Measurements from ENCODE around the gene SDSL. TPM values are rescaled to one million over a fixed set of nuclear protein-coding genes. Genes with fewer than 3 reads are reported as not detected.
A peak's percentile ranks its signal among the peaks of the same experiment; 100 is the strongest.

Gene SDSL
- total and polyA plus RNA-seq, 2 of the 13 experiments (the other 11 are each of a cell fraction or from before 2014, with no cell fraction given), result 1.2 to 1.7 TPM

GRCh38 chr12:113418213-113418879, 3.8 kb upstream of the SDSL start (continued):
- TF ChIP-seq, protein P1, sequence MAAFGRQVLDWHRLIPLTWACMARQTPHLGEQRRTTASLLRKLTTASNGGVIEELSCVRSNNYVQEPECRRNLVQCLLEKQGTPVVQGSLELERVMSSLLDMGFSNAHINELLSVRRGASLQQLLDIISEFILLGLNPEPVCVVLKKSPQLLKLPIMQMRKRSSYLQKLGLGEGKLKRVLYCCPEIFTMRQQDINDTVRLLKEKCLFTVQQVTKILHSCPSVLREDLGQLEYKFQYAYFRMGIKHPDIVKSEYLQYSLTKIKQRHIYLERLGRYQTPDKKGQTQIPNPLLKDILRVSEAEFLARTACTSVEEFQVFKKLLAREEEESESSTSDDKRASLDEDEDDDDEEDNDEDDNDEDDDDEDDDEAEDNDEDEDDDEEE (CRISPR knock-in tag; IDR thresholded peaks at IDR 0.05), result no peak
- TF ChIP-seq ETV5 (CRISPR knock-in tag; IDR thresholded peaks at IDR 0.05; ENCODE audit: borderline replicate concordance) (no peak), KLF11 (CRISPR knock-in tag; IDR thresholded peaks at IDR 0.05) (no peak), NFYB (CRISPR knock-in tag; IDR thresholded peaks at IDR 0.05) (no peak), NR1H2 (CRISPR knock-in tag; IDR thresholded peaks at IDR 0.05; ENCODE audit: borderline replicate concordance, low read depth) (no peak), RFX5 (IDR thresholded peaks at IDR 0.05; ENCODE audit: low read depth, low read length) (0 out of 2 replicates have a peak, but pooled peaks have one; percentile 10), ZNF205 (CRISPR knock-in tag; IDR thresholded peaks at IDR 0.05) (no peak), AGO2 (optimal IDR thresholded peaks at IDR 0.05; ENCODE audit: low read depth, low read length) (no peak), ZNF549 (CRISPR knock-in tag; IDR thresholded peaks at IDR 0.05) (no peak), ZGPAT (CRISPR knock-in tag; IDR thresholded peaks at IDR 0.05) (no peak), EED (CRISPR knock-in tag; IDR thresholded peaks at IDR 0.05) (no peak), POLR2A (IDR thresholded peaks at IDR 0.05; ENCODE audit: insufficient read depth in 1 of 2, low read depth in 2 of 2, low read length in 2 of 2) (no peak), IRF9 (CRISPR knock-in tag; IDR thresholded peaks at IDR 0.05; ENCODE audit: borderline replicate concordance) (no peak), SMYD3 (CRISPR knock-in tag; IDR thresholded peaks at IDR 0.05) (no peak), GLMP (CRISPR knock-in tag; IDR thresholded peaks at IDR 0.05; ENCODE audit: borderline replicate concordance) (no peak), FLYWCH1 (CRISPR knock-in tag; IDR thresholded peaks at IDR 0.05) (no peak), HNRNPL (IDR thresholded peaks at IDR 0.05; ENCODE audit: low read depth, low read length) (no peak), ARNT2 (CRISPR knock-in tag; IDR thresholded peaks at IDR 0.05; ENCODE audit: low read depth) (no peak), ZNF432 (CRISPR knock-in tag; IDR thresholded peaks at IDR 0.05; ENCODE audit: borderline replicate concordance) (no peak), SRF (IDR thresholded peaks at IDR 0.05; ENCODE audit: low read depth, low read length) (no peak), TOPORS (CRISPR knock-in tag; IDR thresholded peaks at IDR 0.05) (no peak), YEATS4 (CRISPR knock-in tag; IDR thresholded peaks at IDR 0.05; ENCODE audit: borderline replicate concordance) (0 out of 2 replicates have a peak, but pooled peaks have one; percentile 17)
- TF ChIP-seq, protein P2, sequence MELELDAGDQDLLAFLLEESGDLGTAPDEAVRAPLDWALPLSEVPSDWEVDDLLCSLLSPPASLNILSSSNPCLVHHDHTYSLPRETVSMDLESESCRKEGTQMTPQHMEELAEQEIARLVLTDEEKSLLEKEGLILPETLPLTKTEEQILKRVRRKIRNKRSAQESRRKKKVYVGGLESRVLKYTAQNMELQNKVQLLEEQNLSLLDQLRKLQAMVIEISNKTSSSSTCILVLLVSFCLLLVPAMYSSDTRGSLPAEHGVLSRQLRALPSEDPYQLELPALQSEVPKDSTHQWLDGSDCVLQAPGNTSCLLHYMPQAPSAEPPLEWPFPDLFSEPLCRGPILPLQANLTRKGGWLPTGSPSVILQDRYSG (CRISPR knock-in tag; IDR thresholded peaks at IDR 0.05), result no peak
